ENCODE measurements around the gene SPEG. TPM values are rescaled to one million over a fixed set of nuclear protein-coding genes. Genes with fewer than 3 reads are reported as not detected.

The SPEG gene
- total RNA-seq, 1 experiment from 2014 or later: 30.7 TPM

DNA sequence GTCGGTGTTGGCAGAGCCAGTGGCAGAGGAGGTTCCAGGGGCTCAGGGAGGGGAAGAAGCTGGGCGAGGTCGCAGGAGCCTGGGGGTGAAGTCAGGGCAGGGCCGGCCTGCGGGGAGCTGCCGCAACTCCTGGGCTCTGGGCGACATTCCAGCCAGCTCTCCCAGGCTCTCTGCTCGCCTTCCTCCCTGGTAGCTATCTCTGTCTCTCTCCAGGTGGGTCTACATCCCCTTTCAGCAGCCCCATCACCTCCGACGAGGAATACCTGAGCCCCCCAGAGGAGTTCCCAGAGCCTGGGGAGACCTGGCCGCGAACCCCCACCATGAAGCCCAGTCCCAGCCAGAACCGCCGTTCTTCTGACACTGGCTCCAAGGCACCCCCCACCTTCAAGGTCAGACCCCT is 27.0 kb downstream of the SPEG start:
- H3K4me3 ChIP-seq (ENCODE audit: low read length): no peak overlapping the region
- H3K9me3 ChIP-seq (ENCODE audit: low read length): no peaks in the 10 kb centered on the region
- peaks cover 3% of the 10 kb centered on the region; the same call in 1 of the 2 replicates for H3K36me3 ChIP-seq (ENCODE audit: low read depth, low read length)
- no peaks in the 10 kb centered on the region for H3F3A ChIP-seq (ENCODE audit: low read length, unreplicated experiment)
- no peaks in the 10 kb centered on the region for H4K20me1 ChIP-seq (ENCODE audit: low read length)
- no peak for DNase-seq
- no peak overlapping the region for H2AFZ ChIP-seq (ENCODE audit: low read length)
- H3K9ac ChIP-seq (ENCODE audit: low read length): no peak overlapping the region
- peaks cover 17% of the 10 kb centered on the region for H3K4me1 ChIP-seq (ENCODE audit: insufficient read depth, low read length)
- POLR2A ChIA-PET (ENCODE audit: unreplicated experiment): no interaction called here
- ATAC-seq: no peak
- intact Hi-C loops (cut with micrococcal nuclease): no loop called here
- no peaks in the 10 kb centered on the region for H3K79me2 ChIP-seq (ENCODE audit: low read length)
- CTCF ChIA-PET: no interaction called here
- no peak for TF ChIP-seq EZH2 (IDR thresholded peaks at IDR 0.05; ENCODE audit: low read length, unreplicated experiment)
- TF ChIP-seq, protein P1, sequence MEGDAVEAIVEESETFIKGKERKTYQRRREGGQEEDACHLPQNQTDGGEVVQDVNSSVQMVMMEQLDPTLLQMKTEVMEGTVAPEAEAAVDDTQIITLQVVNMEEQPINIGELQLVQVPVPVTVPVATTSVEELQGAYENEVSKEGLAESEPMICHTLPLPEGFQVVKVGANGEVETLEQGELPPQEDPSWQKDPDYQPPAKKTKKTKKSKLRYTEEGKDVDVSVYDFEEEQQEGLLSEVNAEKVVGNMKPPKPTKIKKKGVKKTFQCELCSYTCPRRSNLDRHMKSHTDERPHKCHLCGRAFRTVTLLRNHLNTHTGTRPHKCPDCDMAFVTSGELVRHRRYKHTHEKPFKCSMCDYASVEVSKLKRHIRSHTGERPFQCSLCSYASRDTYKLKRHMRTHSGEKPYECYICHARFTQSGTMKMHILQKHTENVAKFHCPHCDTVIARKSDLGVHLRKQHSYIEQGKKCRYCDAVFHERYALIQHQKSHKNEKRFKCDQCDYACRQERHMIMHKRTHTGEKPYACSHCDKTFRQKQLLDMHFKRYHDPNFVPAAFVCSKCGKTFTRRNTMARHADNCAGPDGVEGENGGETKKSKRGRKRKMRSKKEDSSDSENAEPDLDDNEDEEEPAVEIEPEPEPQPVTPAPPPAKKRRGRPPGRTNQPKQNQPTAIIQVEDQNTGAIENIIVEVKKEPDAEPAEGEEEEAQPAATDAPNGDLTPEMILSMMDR (conservative IDR thresholded peaks at IDR 0.05; ENCODE audit: low read depth, low read length): no peak
- H3K27me3 ChIP-seq (ENCODE audit: low read length): no peaks in the 10 kb centered on the region
- H3K27ac ChIP-seq (ENCODE audit: low read length): no peak overlapping the region
- no peaks in the 10 kb centered on the region for H3K9me2 ChIP-seq (replicated peaks; ENCODE audit: low read length)
- BruUV-seq (replicated peaks): no TSS peak
- H3K4me2 ChIP-seq (ENCODE audit: low read length): no peak overlapping the region

DNA sequence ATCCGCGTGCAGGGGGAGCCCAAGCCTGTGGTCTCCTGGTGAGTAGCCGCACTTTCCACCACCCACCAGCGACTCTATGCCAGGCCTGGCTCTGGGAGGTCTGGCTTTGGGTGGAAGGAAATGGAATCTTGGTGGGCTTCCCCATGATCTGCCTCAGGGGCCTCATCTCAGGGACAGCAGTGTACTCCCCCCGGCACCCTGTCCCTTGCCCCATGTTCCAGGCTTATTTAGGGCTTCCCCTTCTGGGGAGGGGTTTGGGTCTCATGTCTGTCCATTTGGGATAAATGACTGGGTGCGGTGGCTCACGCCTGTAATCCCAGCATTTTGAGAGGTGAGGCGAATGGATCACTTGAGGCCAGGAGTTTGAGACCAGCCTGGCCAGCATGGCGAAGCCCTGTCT is 27.7 kb downstream of the SPEG start:
- Histone ChIP-seq H3K4me2 (ENCODE audit: low read length) (no peak overlapping the region), H3K36me3 (ENCODE audit: low read depth, low read length) (peaks cover 3% of the 10 kb centered on the region; the same call in 1 of the 2 replicates), H3K9me3 (ENCODE audit: low read length) (no peaks in the 10 kb centered on the region), H3K4me3 (ENCODE audit: low read length) (no peak overlapping the region), H3F3A (ENCODE audit: low read length, unreplicated experiment) (no peaks in the 10 kb centered on the region), H3K4me1 (ENCODE audit: insufficient read depth, low read length) (peaks cover 13% of the 10 kb centered on the region), H3K27ac (ENCODE audit: low read length) (no peak overlapping the region), H3K9me2 (replicated peaks; ENCODE audit: low read length) (no peaks in the 10 kb centered on the region), H2AFZ (ENCODE audit: low read length) (no peak overlapping the region), H3K9ac (ENCODE audit: low read length) (no peak overlapping the region), H3K79me2 (ENCODE audit: low read length) (no peaks in the 10 kb centered on the region), H4K20me1 (ENCODE audit: low read length) (no peaks in the 10 kb centered on the region), H3K27me3 (ENCODE audit: low read length) (no peaks in the 10 kb centered on the region)
- ChIA-PET POLR2A (ENCODE audit: unreplicated experiment) (no interaction called here), CTCF (interaction anchor here (0.6 kb wide), 2 partner anchors 36 to 56 kb away, joined by 3 read pairs; partner anchors contain the start of gene GMPPA)
- TF ChIP-seq, protein P1 (conservative IDR thresholded peaks at IDR 0.05; ENCODE audit: low read depth, low read length): no peak
- TF ChIP-seq EZH2 (IDR thresholded peaks at IDR 0.05; ENCODE audit: low read length, unreplicated experiment): no peak
- TF ChIP-seq EZH2phosphoT487 (IDR thresholded peaks at IDR 0.05; ENCODE audit: borderline replicate concordance, low read length): no peak
- no TSS peak for BruUV-seq (replicated peaks)
- ATAC-seq (no peak), DNase-seq (no peak)
- intact Hi-C loops (cut with micrococcal nuclease): no loop called here

DNA sequence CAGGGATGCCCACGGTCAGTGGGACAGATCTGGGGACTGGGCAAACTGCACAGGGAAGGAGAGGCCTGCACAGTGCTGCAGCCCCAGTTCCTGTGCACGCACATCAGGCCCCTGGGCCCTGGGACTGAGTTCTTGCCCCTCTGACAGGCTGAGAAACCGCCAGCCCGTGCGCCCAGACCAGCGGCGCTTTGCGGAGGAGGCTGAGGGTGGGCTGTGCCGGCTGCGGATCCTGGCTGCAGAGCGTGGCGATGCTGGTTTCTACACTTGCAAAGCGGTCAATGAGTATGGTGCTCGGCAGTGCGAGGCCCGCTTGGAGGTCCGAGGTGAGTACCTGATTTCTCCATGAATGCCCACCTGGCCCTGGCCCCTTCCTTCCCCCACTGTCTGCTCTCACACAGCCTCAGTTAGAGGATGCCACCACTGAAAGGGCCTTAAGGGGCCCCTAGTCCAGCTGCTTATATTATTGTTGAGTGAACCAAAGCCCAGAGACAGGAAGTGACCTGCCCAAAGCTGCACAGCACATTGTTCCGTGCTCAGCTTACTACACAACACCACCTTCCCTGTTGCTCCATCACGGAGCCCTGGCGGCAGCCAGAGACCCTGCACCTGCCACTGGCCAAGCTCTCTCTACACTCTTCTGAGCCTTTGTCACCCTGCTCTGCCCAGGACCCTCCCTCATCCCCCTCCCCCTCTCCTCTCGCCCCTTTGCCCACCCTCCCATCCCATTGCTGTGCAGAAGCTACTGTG is 29.8 kb downstream of the SPEG start:
- Histone ChIP-seq H3K4me3 (ENCODE audit: low read length) (no peak overlapping the region), H4K20me1 (ENCODE audit: low read length) (no peaks in the 10 kb centered on the region), H3K4me2 (ENCODE audit: low read length) (no peak overlapping the region), H3K4me1 (ENCODE audit: insufficient read depth, low read length) (peaks cover 14% of the 10 kb centered on the region; the same call in 1 of the 2 replicates), H3K27me3 (ENCODE audit: low read length) (no peaks in the 10 kb centered on the region), H2AFZ (ENCODE audit: low read length) (no peak overlapping the region), H3K9me3 (ENCODE audit: low read length) (no peaks in the 10 kb centered on the region), H3K36me3 (ENCODE audit: low read depth, low read length) (peaks cover 3% of the 10 kb centered on the region; the same call in 1 of the 2 replicates), H3K79me2 (ENCODE audit: low read length) (no peaks in the 10 kb centered on the region), H3K9ac (ENCODE audit: low read length) (no peak overlapping the region), H3F3A (ENCODE audit: low read length, unreplicated experiment) (no peaks in the 10 kb centered on the region), H3K27ac (ENCODE audit: low read length) (no peak overlapping the region), H3K9me2 (replicated peaks; ENCODE audit: low read length) (no peaks in the 10 kb centered on the region)
- no TSS peak for BruUV-seq (replicated peaks)
- TF ChIP-seq, protein P1 (conservative IDR thresholded peaks at IDR 0.05; ENCODE audit: low read depth, low read length): no peak
- TF ChIP-seq EZH2 (IDR thresholded peaks at IDR 0.05; ENCODE audit: low read length, unreplicated experiment): no peak
- ATAC-seq: no peak
- intact Hi-C loops (cut with micrococcal nuclease): no loop called here
- no peak for DNase-seq
- POLR2A ChIA-PET (ENCODE audit: unreplicated experiment): interaction anchor here (0.6 kb wide), 1 partner anchor 34 kb away, joined by 5 read pairs; the partner anchor contains the start of gene GMPPA
- CTCF ChIA-PET: no interaction called here

All from PC-3 (cell line).